ENCODE data around the gene RHO. TPM values are rescaled to one million over a fixed set of nuclear protein-coding genes. Genes with fewer than 3 reads are reported as not detected.

The RHO gene
- polyA plus RNA-seq, 1 donor (not counting 4 experiments of a cell fraction or from before 2014, with no cell fraction given), result not detected

GRCh38 chr3:129536374-129536667 lies 7.9 kb downstream of the RHO start:
- Histone ChIP-seq H3K4me2 (ENCODE audit: control insufficient read depth, extremely low read depth, insufficient read depth, low read depth, low read length) (no peak overlapping the region), H3K4me3 (ENCODE audit: control insufficient read depth in 2 of 3, extremely low read depth in 1 of 3, insufficient read depth in 2 of 3, low read depth in 1 of 3, low read length in 3 of 3) (no peak overlapping the region), H3K9me1 (ENCODE audit: control insufficient read depth, extremely low read depth, insufficient read depth, low read length) (no peaks in the 10 kb centered on the region), H4K20me1 (ENCODE audit: control insufficient read depth, extremely low read depth, insufficient read depth, low read length) (no peaks in the 10 kb centered on the region), H3K79me2 (ENCODE audit: control insufficient read depth, insufficient read depth, low read length) (no peaks in the 10 kb centered on the region), H3K36me3 (ENCODE audit: control insufficient read depth in 2 of 2, extremely low read depth in 1 of 2, insufficient read depth in 2 of 2, low read length in 2 of 2) (no peaks in the 10 kb centered on the region), H3K9me3 (ENCODE audit: control insufficient read depth, low read depth, low read length) (no peaks in the 10 kb centered on the region), H3K27me3 (ENCODE audit: control insufficient read depth, extremely low read depth, insufficient read depth, low read length) (no peaks in the 10 kb centered on the region), H3K4me1 (ENCODE audit: control insufficient read depth, extremely low read depth, insufficient read depth, low read length) (no peaks in the 10 kb centered on the region), H2AFZ (ENCODE audit: control insufficient read depth, low read length) (no peak overlapping the region), H3K27ac (ENCODE audit: control insufficient read depth, insufficient read depth, low read length) (no peak overlapping the region), H3K9ac (ENCODE audit: control insufficient read depth, extremely low read depth, insufficient read depth, low read length) (no peak overlapping the region)
- TF ChIP-seq EZH2 (IDR thresholded peaks at IDR 0.05; ENCODE audit: low read length), result no peak
- TF ChIP-seq, protein P1, sequence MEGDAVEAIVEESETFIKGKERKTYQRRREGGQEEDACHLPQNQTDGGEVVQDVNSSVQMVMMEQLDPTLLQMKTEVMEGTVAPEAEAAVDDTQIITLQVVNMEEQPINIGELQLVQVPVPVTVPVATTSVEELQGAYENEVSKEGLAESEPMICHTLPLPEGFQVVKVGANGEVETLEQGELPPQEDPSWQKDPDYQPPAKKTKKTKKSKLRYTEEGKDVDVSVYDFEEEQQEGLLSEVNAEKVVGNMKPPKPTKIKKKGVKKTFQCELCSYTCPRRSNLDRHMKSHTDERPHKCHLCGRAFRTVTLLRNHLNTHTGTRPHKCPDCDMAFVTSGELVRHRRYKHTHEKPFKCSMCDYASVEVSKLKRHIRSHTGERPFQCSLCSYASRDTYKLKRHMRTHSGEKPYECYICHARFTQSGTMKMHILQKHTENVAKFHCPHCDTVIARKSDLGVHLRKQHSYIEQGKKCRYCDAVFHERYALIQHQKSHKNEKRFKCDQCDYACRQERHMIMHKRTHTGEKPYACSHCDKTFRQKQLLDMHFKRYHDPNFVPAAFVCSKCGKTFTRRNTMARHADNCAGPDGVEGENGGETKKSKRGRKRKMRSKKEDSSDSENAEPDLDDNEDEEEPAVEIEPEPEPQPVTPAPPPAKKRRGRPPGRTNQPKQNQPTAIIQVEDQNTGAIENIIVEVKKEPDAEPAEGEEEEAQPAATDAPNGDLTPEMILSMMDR (optimal IDR thresholded peaks at IDR 0.05 in 1 of 3, IDR thresholded peaks at IDR 0.05 in 1 of 3, conservative IDR thresholded peaks at IDR 0.05 in 1 of 3; ENCODE audit: extremely low read depth in 1 of 3, insufficient read depth in 2 of 3, low read length in 3 of 3), result no peak
- FAIRE-seq (no peak), DNase-seq (ENCODE audit: low read depth, low spot score) (no peak)
- dilution Hi-C loops (cut with MboI; ENCODE audit: extremely low pct_ligation_motif_present, low sequenced_read_pairs), result no loop called here

- FAIRE-seq (no peak), DNase-seq (ENCODE audit: low read depth, low spot score) (no peak)
- dilution Hi-C loops (cut with MboI; ENCODE audit: extremely low pct_ligation_motif_present, low sequenced_read_pairs), result no loop called here
- no peaks in the 10 kb centered on the region for H3K27me3 ChIP-seq (ENCODE audit: control insufficient read depth, extremely low read depth, insufficient read depth, low read length)
- H4K20me1 ChIP-seq (ENCODE audit: control insufficient read depth, extremely low read depth, insufficient read depth, low read length), result no peaks in the 10 kb centered on the region
- H3K4me1 ChIP-seq (ENCODE audit: control insufficient read depth, extremely low read depth, insufficient read depth, low read length), result no peaks in the 10 kb centered on the region
- no peak overlapping the region for H3K27ac ChIP-seq (ENCODE audit: control insufficient read depth, insufficient read depth, low read length)
- H3K4me3 ChIP-seq (ENCODE audit: control insufficient read depth in 2 of 3, extremely low read depth in 1 of 3, insufficient read depth in 2 of 3, low read depth in 1 of 3, low read length in 3 of 3), result no peak overlapping the region
- no peaks in the 10 kb centered on the region for H3K79me2 ChIP-seq (ENCODE audit: control insufficient read depth, insufficient read depth, low read length)
- H3K9ac ChIP-seq (ENCODE audit: control insufficient read depth, extremely low read depth, insufficient read depth, low read length), result no peak overlapping the region
- H3K9me3 ChIP-seq (ENCODE audit: control insufficient read depth, low read depth, low read length), result no peaks in the 10 kb centered on the region
- H3K4me2 ChIP-seq (ENCODE audit: control insufficient read depth, extremely low read depth, insufficient read depth, low read depth, low read length), result no peak overlapping the region
- TF ChIP-seq EZH2 (IDR thresholded peaks at IDR 0.05; ENCODE audit: low read length), result no peak
- TF ChIP-seq, protein P1 (optimal IDR thresholded peaks at IDR 0.05 in 1 of 3, IDR thresholded peaks at IDR 0.05 in 1 of 3, conservative IDR thresholded peaks at IDR 0.05 in 1 of 3; ENCODE audit: extremely low read depth in 1 of 3, insufficient read depth in 2 of 3, low read length in 3 of 3), result no peak
- H3K36me3 ChIP-seq (ENCODE audit: control insufficient read depth in 2 of 2, extremely low read depth in 1 of 2, insufficient read depth in 2 of 2, low read length in 2 of 2), result no peaks in the 10 kb centered on the region
- no peaks in the 10 kb centered on the region for H3K9me1 ChIP-seq (ENCODE audit: control insufficient read depth, extremely low read depth, insufficient read depth, low read length)
- H2AFZ ChIP-seq (ENCODE audit: control insufficient read depth, low read length), result no peak overlapping the region
Observed at GRCh38 chr3:129536804-129537203, 8.4 kb downstream of the RHO start.
